ENCODE data around the gene COA1. TPM values are rescaled to one million over a fixed set of nuclear protein-coding genes. Genes with fewer than 3 reads are reported as not detected.

COA1 gene
- total and polyA plus RNA-seq, 3 donors from 2014 or later = 36.4 to 80.5 (median 75.7) TPM

GRCh38 chr7:43747328-43748105 lies 18.2 kb upstream of the COA1 start:
- DNase-seq = no peak
- 87 to 89% methylated on average over 9 of the region's 9 CpGs for WGBS, 2 donors
- intact Hi-C loops (cut with DNase I; ENCODE audit: low total_unique reads) = no loop called here
- TF ChIP-seq, protein P1, sequence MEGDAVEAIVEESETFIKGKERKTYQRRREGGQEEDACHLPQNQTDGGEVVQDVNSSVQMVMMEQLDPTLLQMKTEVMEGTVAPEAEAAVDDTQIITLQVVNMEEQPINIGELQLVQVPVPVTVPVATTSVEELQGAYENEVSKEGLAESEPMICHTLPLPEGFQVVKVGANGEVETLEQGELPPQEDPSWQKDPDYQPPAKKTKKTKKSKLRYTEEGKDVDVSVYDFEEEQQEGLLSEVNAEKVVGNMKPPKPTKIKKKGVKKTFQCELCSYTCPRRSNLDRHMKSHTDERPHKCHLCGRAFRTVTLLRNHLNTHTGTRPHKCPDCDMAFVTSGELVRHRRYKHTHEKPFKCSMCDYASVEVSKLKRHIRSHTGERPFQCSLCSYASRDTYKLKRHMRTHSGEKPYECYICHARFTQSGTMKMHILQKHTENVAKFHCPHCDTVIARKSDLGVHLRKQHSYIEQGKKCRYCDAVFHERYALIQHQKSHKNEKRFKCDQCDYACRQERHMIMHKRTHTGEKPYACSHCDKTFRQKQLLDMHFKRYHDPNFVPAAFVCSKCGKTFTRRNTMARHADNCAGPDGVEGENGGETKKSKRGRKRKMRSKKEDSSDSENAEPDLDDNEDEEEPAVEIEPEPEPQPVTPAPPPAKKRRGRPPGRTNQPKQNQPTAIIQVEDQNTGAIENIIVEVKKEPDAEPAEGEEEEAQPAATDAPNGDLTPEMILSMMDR (IDR thresholded peaks at IDR 0.05) = no peak
- TF ChIP-seq POLR2A (IDR thresholded peaks at IDR 0.05) = no peak
- Histone ChIP-seq H3K36me3 (ENCODE audit: low read depth, missing control alignments) (no peaks in the 10 kb centered on the region), H3K27ac (no peak overlapping the region), H3K27me3 (no peaks in the 10 kb centered on the region), H3K4me3 (no peak overlapping the region), H3K9me3 (no peaks in the 10 kb centered on the region), H3K4me1 (no peaks in the 10 kb centered on the region)

- intact Hi-C loops (cut with DNase I; ENCODE audit: low total_unique reads) = no loop called here
- no peaks in the 10 kb centered on the region for H3K9me3 ChIP-seq
- H3K27ac ChIP-seq = no peak overlapping the region
These were observed 13.4 kb upstream of the COA1 start for GRCh38 chr7:43742692-43743091.

GRCh38 chr7:43737467-43738127 lies 8.3 kb upstream of the COA1 start:
- WGBS, 2 donors = 86 to 88% methylated on average over 2 to 6 of the region's 6 CpGs

More at GRCh38 chr7:43742692-43743091, 13.4 kb upstream of the COA1 start:
- no peaks in the 10 kb centered on the region for H3K4me1 ChIP-seq
- H3K36me3 ChIP-seq (ENCODE audit: low read depth, missing control alignments) = no peaks in the 10 kb centered on the region
- H3K27me3 ChIP-seq = no peaks in the 10 kb centered on the region
- TF ChIP-seq POLR2A (IDR thresholded peaks at IDR 0.05) = no peak
- TF ChIP-seq, protein P1 (IDR thresholded peaks at IDR 0.05) = no peak
- H3K4me3 ChIP-seq = no peak overlapping the region
- DNase-seq = no peak

DNA sequence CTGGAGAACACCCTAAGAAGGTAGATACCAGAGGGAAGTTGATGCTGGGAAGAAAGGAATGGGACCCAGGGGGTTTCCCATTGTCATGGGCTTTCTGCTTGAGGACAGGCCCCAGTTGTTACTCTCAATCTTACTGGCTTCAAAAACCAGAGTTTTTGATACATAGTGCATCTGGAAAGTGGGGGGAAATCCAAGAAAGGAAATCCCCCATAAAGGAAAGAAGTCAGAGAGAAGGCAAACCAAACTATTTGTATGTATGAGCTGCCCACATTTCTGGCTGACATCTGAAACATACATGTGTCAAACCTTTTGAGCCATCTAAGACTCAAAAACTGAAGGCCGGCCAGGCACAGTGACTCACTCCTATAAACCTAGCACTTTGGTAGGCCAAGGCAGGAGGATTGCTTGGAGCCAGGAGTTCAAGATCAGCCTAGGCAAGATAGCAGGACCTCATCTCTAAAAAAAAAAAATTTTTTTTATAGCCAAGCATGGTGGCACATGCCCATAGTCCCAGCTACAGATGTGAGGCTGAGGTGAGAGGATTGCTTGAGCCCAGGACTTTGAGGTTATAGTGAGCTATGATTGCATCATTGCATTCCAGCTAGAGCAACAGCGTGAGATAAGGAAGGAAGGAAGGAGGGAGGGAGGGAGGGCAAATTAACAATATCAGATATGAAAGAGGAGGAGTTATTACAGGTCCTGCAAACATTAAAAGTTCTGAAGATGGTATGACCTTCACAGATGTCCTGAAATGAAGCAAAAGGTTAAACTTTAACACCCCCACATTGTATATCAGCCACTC lies 6.7 kb upstream of the COA1 start:
- Histone ChIP-seq H3K27me3 (no peaks in the 10 kb centered on the region), H3K4me1 (no peaks in the 10 kb centered on the region), H3K27ac (no peak overlapping the region), H3K4me3 (no peak overlapping the region), H3K9me3 (no peaks in the 10 kb centered on the region), H3K36me3 (ENCODE audit: low read depth, missing control alignments) (no peaks in the 10 kb centered on the region)
- DNase-seq = no peak
- no peak for TF ChIP-seq POLR2A (IDR thresholded peaks at IDR 0.05)
- TF ChIP-seq, protein P1 (IDR thresholded peaks at IDR 0.05) = no peak
- intact Hi-C loops (cut with DNase I; ENCODE audit: low total_unique reads) = no loop called here
- WGBS, 2 donors = 63 to 65% methylated on average over 2 of the region's 2 CpGs

More at GRCh38 chr7:43737467-43738127, 8.3 kb upstream of the COA1 start:
- Histone ChIP-seq H3K27ac (no peak overlapping the region), H3K27me3 (no peaks in the 10 kb centered on the region), H3K4me1 (no peaks in the 10 kb centered on the region), H3K9me3 (no peaks in the 10 kb centered on the region), H3K4me3 (no peak overlapping the region), H3K36me3 (ENCODE audit: low read depth, missing control alignments) (no peaks in the 10 kb centered on the region)
- no peak for DNase-seq
- intact Hi-C loops (cut with DNase I; ENCODE audit: low total_unique reads) = no loop called here
- no peak for TF ChIP-seq POLR2A (IDR thresholded peaks at IDR 0.05)
- TF ChIP-seq, protein P1 (IDR thresholded peaks at IDR 0.05) = no peak

All from testis (tissue), 3 donors.